Loucy (cell line): ENCODE results near the gene CTDSP1.

Experiments
- EZH2phosphoT487 ChIP-seq: fragments of 200-600 bp; IDR thresholded peaks from 2 replicates; pipeline ENCODE4 v1.6.1; 2018; ENCODE audit warnings: antibody characterized with exemption, mild to moderate bottlenecking, moderate library complexity, borderline replicate concordance
- TF ChIP-seq, protein P1 (sequence below): fragments of 200-600 bp; sonication (generic); conservative IDR thresholded peaks from 2 replicates; pipeline ENCODE4 v1.5.1; 2014; ENCODE audit warnings: mild to moderate bottlenecking, antibody characterized with exemption, low read length

DNA sequence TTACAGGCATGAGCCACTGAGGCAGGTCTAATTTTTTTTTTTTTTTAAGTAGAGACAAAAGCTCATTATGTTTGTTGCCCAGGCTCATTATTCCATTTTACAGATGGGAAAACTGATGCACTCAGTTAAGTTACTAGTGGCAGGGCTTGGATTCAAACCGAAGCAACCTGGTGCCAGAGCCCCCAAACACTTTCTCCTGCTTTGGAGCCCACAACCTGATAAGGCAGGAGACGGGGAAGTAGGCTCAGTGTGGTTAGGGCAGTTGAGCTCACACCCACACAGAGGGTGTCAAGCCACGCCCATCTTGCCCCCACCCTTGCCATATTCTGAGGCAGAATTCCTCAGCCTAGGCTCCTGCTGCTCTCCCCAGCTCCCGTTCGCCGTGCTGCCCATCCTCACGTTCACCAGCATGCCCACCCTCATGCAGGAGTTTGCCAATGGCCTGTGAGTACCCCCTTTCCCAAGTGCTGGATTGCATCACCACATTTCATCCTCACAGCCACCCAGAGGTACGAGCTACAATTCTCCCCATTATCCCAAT lies 5.8 kb upstream of the CTDSP1 start:
- TF ChIP-seq, protein P1, sequence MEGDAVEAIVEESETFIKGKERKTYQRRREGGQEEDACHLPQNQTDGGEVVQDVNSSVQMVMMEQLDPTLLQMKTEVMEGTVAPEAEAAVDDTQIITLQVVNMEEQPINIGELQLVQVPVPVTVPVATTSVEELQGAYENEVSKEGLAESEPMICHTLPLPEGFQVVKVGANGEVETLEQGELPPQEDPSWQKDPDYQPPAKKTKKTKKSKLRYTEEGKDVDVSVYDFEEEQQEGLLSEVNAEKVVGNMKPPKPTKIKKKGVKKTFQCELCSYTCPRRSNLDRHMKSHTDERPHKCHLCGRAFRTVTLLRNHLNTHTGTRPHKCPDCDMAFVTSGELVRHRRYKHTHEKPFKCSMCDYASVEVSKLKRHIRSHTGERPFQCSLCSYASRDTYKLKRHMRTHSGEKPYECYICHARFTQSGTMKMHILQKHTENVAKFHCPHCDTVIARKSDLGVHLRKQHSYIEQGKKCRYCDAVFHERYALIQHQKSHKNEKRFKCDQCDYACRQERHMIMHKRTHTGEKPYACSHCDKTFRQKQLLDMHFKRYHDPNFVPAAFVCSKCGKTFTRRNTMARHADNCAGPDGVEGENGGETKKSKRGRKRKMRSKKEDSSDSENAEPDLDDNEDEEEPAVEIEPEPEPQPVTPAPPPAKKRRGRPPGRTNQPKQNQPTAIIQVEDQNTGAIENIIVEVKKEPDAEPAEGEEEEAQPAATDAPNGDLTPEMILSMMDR = no peak
- no peak for TF ChIP-seq EZH2phosphoT487
